H1 (cell line): ENCODE measurements around the gene HPRT1. TPM values are rescaled to one million over a fixed set of nuclear protein-coding genes. Genes with fewer than 3 reads are reported as not detected.

Experiments
- CTCF ChIA-PET: fragments of 300-600 bp; sonication (Branson Sonifier 250); formaldehyde crosslinking; loops from one replicate; lab custom pipeline; 2021; ENCODE audit not compliant: partially characterized antibody; lab: Charles Lee
- POLR2A ChIA-PET: fragments of 300-600 bp; sonication (Branson Sonifier 250); formaldehyde crosslinking; loops from one replicate; lab custom pipeline; 2021; ENCODE audit warnings: inconsistent platforms; ENCODE audit not compliant: partially characterized antibody; lab: Charles Lee
- DNase-seq, 2 experiments: peaks; one replicate each; pipeline versions ENCODE4 v3.0.0 to v3.0.0-alpha.2; 2010 to 2022; ENCODE audit warnings: low spot score in 2 of 2, low read depth in 1 of 2, mixed read lengths in 1 of 2
- FAIRE-seq: peaks from 2 replicates; lab custom pipeline; 2011; peaks lifted over from hg19 to GRCh38; lab: Jason Lieb, UNC
- H2AFZ ChIP-seq: 2 replicates; pipeline ENCODE4 v1.8.1; 2012; ENCODE audit warnings: low read length, inconsistent platforms
- H2AK5ac ChIP-seq: 2 replicates; pipeline ENCODE4 v1.6.1; 2013; ENCODE audit warnings: low read depth, low read length
- H2BK120ac ChIP-seq: replicated peaks from 2 replicates; pipeline ENCODE3; 2013; ENCODE audit warnings: low read depth, low read length, inconsistent platforms
- H2BK12ac ChIP-seq: 2 replicates; pipeline ENCODE4 v1.6.1; 2013; ENCODE audit warnings: low read depth, low read length
- H2BK15ac ChIP-seq: 2 replicates; pipeline ENCODE4 v1.6.1; 2013; ENCODE audit warnings: low read length
- H2BK20ac ChIP-seq: 2 replicates; pipeline ENCODE4 v1.6.1; 2013; ENCODE audit warnings: low read length
- H2BK5ac ChIP-seq: 2 replicates; pipeline ENCODE4 v1.6.1; 2013; ENCODE audit warnings: low read depth, low read length
- H3K14ac ChIP-seq: 2 replicates; pipeline ENCODE4 v1.6.1; 2013; ENCODE audit warnings: inconsistent platforms; ENCODE audit not compliant: insufficient read length
- H3K18ac ChIP-seq: 2 replicates; pipeline ENCODE4 v1.6.1; 2013; ENCODE audit warnings: low read length; ENCODE audit errors: extremely low read depth
- H3K23ac ChIP-seq: 2 replicates; pipeline ENCODE4 v1.6.1; 2013; ENCODE audit warnings: inconsistent platforms; ENCODE audit not compliant: insufficient read length
- H3K23me2 ChIP-seq: 2 replicates; pipeline ENCODE4 v1.6.1; 2013; ENCODE audit warnings: low read depth, low read length
- H3K27ac ChIP-seq: 2 replicates; pipeline ENCODE4 v1.6.1; 2011; ENCODE audit warnings: low read depth, low read length, inconsistent platforms
- H3K27me3 ChIP-seq, 4 experiments: replicated peaks in 1 of 4; 1 replicate in 1 of 4; 2 replicates in 3 of 4; pipeline versions ENCODE4 v1.6.1 to v1.8.1; 2011 to 2013; ENCODE audit warnings: low read length in 3 of 4, mild to moderate bottlenecking in 3 of 4, inconsistent platforms in 2 of 4, mixed read lengths in 2 of 4, moderate library complexity in 1 of 4; ENCODE audit not compliant: control insufficient read depth in 3 of 4, insufficient read depth in 3 of 4; ENCODE audit errors: extremely low read depth in 1 of 4
- H3K36me3 ChIP-seq, 4 experiments: 2 replicates each; pipeline versions ENCODE4 v1.6.1 to v1.8.1; 2011 to 2013; ENCODE audit warnings: mild to moderate bottlenecking in 4 of 4, low read length in 3 of 4, moderate library complexity in 2 of 4, control low read depth in 1 of 4, inconsistent platforms in 1 of 4; ENCODE audit not compliant: insufficient read depth in 4 of 4, control insufficient read depth in 2 of 4
- H3K4ac ChIP-seq: replicated peaks from 2 replicates; pipeline ENCODE3; 2013; ENCODE audit warnings: low read length, low read depth, mixed read lengths, inconsistent platforms; ENCODE audit not compliant: insufficient read length
- H3K4me1 ChIP-seq, 4 experiments: replicated peaks in 1 of 4; 1 replicate in 1 of 4; 2 replicates in 3 of 4; pipeline versions ENCODE4 v1.6.1 to v1.8.1; 2011 to 2013; ENCODE audit warnings: low read length in 3 of 4, inconsistent platforms in 2 of 4, mixed read lengths in 1 of 4; ENCODE audit not compliant: insufficient read depth in 4 of 4, control insufficient read depth in 3 of 4
- H3K4me2 ChIP-seq, 2 experiments: 2 replicates each; pipeline versions ENCODE4 v1.6.1 to v1.8.1; 2011 to 2013; ENCODE audit warnings: low read depth in 2 of 2, low read length in 2 of 2, control low read depth in 1 of 2, inconsistent platforms in 1 of 2, mild to moderate bottlenecking in 1 of 2; ENCODE audit not compliant: insufficient read depth in 1 of 2
- H3K4me3 ChIP-seq, 4 experiments: fragments of 200-600, 300-600 bp in 1 of 4; sonication (generic), shearing (Covaris generic), sonication (Bioruptor Twin) in 1 of 4; 2 replicates each; pipeline versions ENCODE4 v1.5.1 to v1.8.1; 2011 to 2016; ENCODE audit warnings: low read length in 4 of 4, low read depth in 3 of 4, control low read depth in 2 of 4, inconsistent platforms in 2 of 4, mild to moderate bottlenecking in 2 of 4, mixed read lengths in 1 of 4, moderate library complexity in 1 of 4; ENCODE audit not compliant: insufficient read depth in 2 of 4; ENCODE audit errors: extremely low read depth in 1 of 4
- H3K56ac ChIP-seq: replicated peaks from 2 replicates; pipeline ENCODE3; 2013; ENCODE audit warnings: low read depth, mild to moderate bottlenecking, mixed read lengths, low read length, inconsistent platforms; ENCODE audit not compliant: insufficient read length
- H3K79me1 ChIP-seq: 2 replicates; pipeline ENCODE4 v1.6.1; 2013; ENCODE audit warnings: low read depth, low read length, control low read depth
- H3K79me2 ChIP-seq, 2 experiments: 2 replicates each; pipeline versions ENCODE4 v1.6.1 to v1.8.1; 2012 to 2013; ENCODE audit warnings: low read length in 2 of 2, mild to moderate bottlenecking in 2 of 2, inconsistent platforms in 1 of 2; ENCODE audit not compliant: insufficient read depth in 2 of 2, control insufficient read depth in 1 of 2
- H3K9ac ChIP-seq, 4 experiments: replicated peaks in 1 of 4; 1 replicate in 1 of 4; 2 replicates in 3 of 4; pipeline versions ENCODE4 v1.6.1 to v1.8.1; 2011 to 2013; ENCODE audit warnings: low read depth in 3 of 4, low read length in 3 of 4, control low read depth in 2 of 4, mild to moderate bottlenecking in 2 of 4, moderate library complexity in 2 of 4, inconsistent platforms in 1 of 4; ENCODE audit errors: extremely low read depth in 1 of 4
- H3K9me3 ChIP-seq, 2 experiments: 2 replicates each; pipeline versions ENCODE4 v1.6.1 to v1.8.1; 2012 to 2013; ENCODE audit warnings: mild to moderate bottlenecking in 2 of 2, moderate library complexity in 2 of 2, control low read depth in 1 of 2, inconsistent platforms in 1 of 2, low read depth in 1 of 2, low read length in 1 of 2, mixed read lengths in 1 of 2; ENCODE audit not compliant: insufficient read depth in 2 of 2
- H4K20me1 ChIP-seq, 2 experiments: replicated peaks in 1 of 2; 2 replicates each; pipeline versions ENCODE3 to v1.8.1; 2011 to 2013; ENCODE audit warnings: inconsistent platforms in 2 of 2, low read length in 2 of 2, mild to moderate bottlenecking in 1 of 2; ENCODE audit not compliant: insufficient read depth in 2 of 2, control insufficient read depth in 1 of 2
- H4K5ac ChIP-seq: 2 replicates; pipeline ENCODE4 v1.6.1; 2013; ENCODE audit warnings: low read length, low read depth, mixed read lengths, inconsistent platforms; ENCODE audit not compliant: insufficient read length
- H4K8ac ChIP-seq: 2 replicates; pipeline ENCODE4 v1.8.0; 2013; ENCODE audit warnings: mild to moderate bottlenecking, moderate library complexity, low read length, inconsistent platforms; ENCODE audit not compliant: insufficient read depth; ENCODE audit errors: extremely low read depth
- H4K91ac ChIP-seq: replicated peaks from 2 replicates; pipeline ENCODE3; 2013; ENCODE audit warnings: low read length, mixed read lengths, inconsistent platforms; ENCODE audit not compliant: insufficient read length
- CREB1 ChIP-seq: IDR thresholded peaks from 2 replicates; pipeline ENCODE4 v1.6.1; 2012; ENCODE audit warnings: inconsistent platforms
- E2F6 ChIP-seq: IDR thresholded peaks from 2 replicates; pipeline ENCODE4 v1.6.1; 2012; ENCODE audit warnings: inconsistent platforms
- GABPA ChIP-seq: IDR thresholded peaks from 2 replicates; pipeline ENCODE4 v1.6.1; 2011; ENCODE audit warnings: mild to moderate bottlenecking, low read length, moderate library complexity, borderline replicate concordance; ENCODE audit not compliant: insufficient read depth
- HDAC2 ChIP-seq, 2 experiments: fragments of 300-600 bp in 1 of 2; sonication (generic) in 1 of 2; IDR thresholded peaks; 2 replicates each; pipeline ENCODE4 v1.6.1; 2011 to 2012; ENCODE audit warnings: low read depth in 2 of 2, low read length in 2 of 2, mild to moderate bottlenecking in 2 of 2, moderate library complexity in 2 of 2, borderline replicate concordance in 1 of 2, inconsistent platforms in 1 of 2
- JUND ChIP-seq: IDR thresholded peaks from 2 replicates; pipeline ENCODE4 v1.6.1; 2011; ENCODE audit warnings: mild to moderate bottlenecking, improper control_type of control experiment, low read length
- NRF1 ChIP-seq: IDR thresholded peaks from 2 replicates; pipeline ENCODE4 v1.6.1; 2011; ENCODE audit warnings: mild to moderate bottlenecking, low read depth, low read length, improper control_type of control experiment
- POLR2AphosphoS5 ChIP-seq: IDR thresholded peaks from 2 replicates; pipeline ENCODE4 v1.6.1; 2011; ENCODE audit warnings: low read depth, low read length
- RAD21 ChIP-seq, 2 experiments: IDR thresholded peaks in 1 of 2; conservative IDR thresholded peaks in 1 of 2; 2 replicates each; pipeline ENCODE4 v1.6.1; 2011; ENCODE audit warnings: low read depth in 2 of 2, low read length in 2 of 2, improper control_type of control experiment in 1 of 2, inconsistent platforms in 1 of 2, mild to moderate bottlenecking in 1 of 2, moderate library complexity in 1 of 2
- SRF ChIP-seq: IDR thresholded peaks from 2 replicates; pipeline ENCODE4 v1.6.1; 2011; ENCODE audit warnings: mild to moderate bottlenecking, low read depth, low read length, moderate library complexity
- SUZ12 ChIP-seq: fragments of 200-600 bp; sonication (generic); IDR thresholded peaks from 2 replicates; pipeline ENCODE4 v1.6.1; 2012; ENCODE audit warnings: mild to moderate bottlenecking, inconsistent platforms, low read length, moderate library complexity, mixed read lengths
- TAF7 ChIP-seq: optimal IDR thresholded peaks from 2 replicates; pipeline ENCODE3; 2011; ENCODE audit warnings: low read depth, mild to moderate bottlenecking, inconsistent platforms, low read length, moderate library complexity, borderline replicate concordance
- USF2 ChIP-seq: IDR thresholded peaks from 2 replicates; pipeline ENCODE4 v1.6.1; 2011; ENCODE audit warnings: low read length, improper control_type of control experiment
- YY1 ChIP-seq: IDR thresholded peaks from 2 replicates; pipeline ENCODE4 v1.6.1; 2011; ENCODE audit warnings: low read depth, mild to moderate bottlenecking, low read length
- WGBS, 2 experiments: shearing (Covaris generic) in 1 of 2; methylation state at CpG; one replicate each; pipeline versions ENCODE4 v1.1.6 to v1.1.7; 2013 to 2015; ENCODE audit warnings: low lambda C conversion rate in 2 of 2, mixed read lengths in 2 of 2, inconsistent platforms in 1 of 2, low coverage in 1 of 2, missing lambda C conversion rate in 1 of 2; ENCODE audit not compliant: insufficient replicate concordance in 2 of 2, insufficient coverage in 1 of 2, insufficient read length in 1 of 2; ENCODE audit errors: extremely low coverage in 1 of 2, missing lambda C conversion rate in 1 of 2; 5-methylcytosine and 5-hydroxymethylcytosine counted together
- polyA plus RNA-seq, 7 experiments: library from polyadenylated mRNA; depleted of rRNA in 3 of 7; stranded (reverse) in 5 of 7; unstranded in 2 of 7; fragments of >200 nt in 5 of 7; fragments of 200-250 nt in 2 of 7; gene quantifications; 1 replicate in 5 of 7; 2 replicates in 1 of 7; 4 replicates in 1 of 7; pipeline versions ENCODE4 v1.2.1 to v1.2.3, GENCODE V29; 2011 to 2013; ENCODE audit warnings: missing spikeins in 2 of 7, mixed read lengths in 2 of 7
- total RNA-seq: library from RNA; stranded (reverse); fragmentation: NEBNext Ultra II Directional; extraction: Animal tissue kit (Norgen Biotek cat#: 25700); gene quantifications from 2 replicates; pipeline ENCODE4 v1.2.1, GENCODE V29; 2021

Gene HPRT1
- total and polyA plus RNA-seq, 2 of the 8 experiments (the other 6 are each of a cell fraction or from before 2014, with no cell fraction given), result 16.9 to 49.5 TPM

- H2BK120ac ChIP-seq, result no peak overlapping the region
- FAIRE-seq, result no peak
- no peak overlapping the region for H4K8ac ChIP-seq
- H2BK12ac ChIP-seq, result no peak overlapping the region
- WGBS, 2 experiments, result 90% methylated on average over 3 of the region's 3 CpGs; no CpG with 5 or more reads in 1 of the 2 experiments
- ChIA-PET CTCF (no interaction called here), POLR2A (no interaction called here)
- no peak overlapping the region for H3K23ac ChIP-seq
- no peak overlapping the region for H3K18ac ChIP-seq
- no peaks in the 10 kb centered on the region for H3K9me3 ChIP-seq
- no peak overlapping the region for H3K4me2 ChIP-seq
- H2AFZ ChIP-seq, result no peak overlapping the region
- H2BK20ac ChIP-seq, result no peak overlapping the region
- no peaks in the 10 kb centered on the region for H3K79me2 ChIP-seq
- H3K27ac ChIP-seq, result no peak overlapping the region
- H3K14ac ChIP-seq, result no peak overlapping the region
- no peak overlapping the region for H3K4me3 ChIP-seq
- no peak overlapping the region for H4K5ac ChIP-seq
- no peaks in the 10 kb centered on the region for H3K4me1 ChIP-seq
- peaks cover 0 to 11% (median 3%) of the 10 kb centered on the region in 4 experiments; a peak in 2 of 8 replicates for H3K36me3 ChIP-seq
- H2AK5ac ChIP-seq, result no peak overlapping the region
- no peak overlapping the region for H3K56ac ChIP-seq
- no peak overlapping the region for H3K9ac ChIP-seq
- no peak overlapping the region for H2BK15ac ChIP-seq
- no peak for DNase-seq
- no peaks in the 10 kb centered on the region for H3K27me3 ChIP-seq
- H3K4ac ChIP-seq, result no peak overlapping the region
- no peak overlapping the region for H2BK5ac ChIP-seq
- H4K20me1 ChIP-seq, result peaks cover 0 to 2% of the 10 kb centered on the region in 2 experiments
- H3K23me2 ChIP-seq, result no peaks in the 10 kb centered on the region
- no peaks in the 10 kb centered on the region for H3K79me1 ChIP-seq
- no peak overlapping the region for H4K91ac ChIP-seq
- TF ChIP-seq GABPA (no peak), NRF1 (no peak), CREB1 (no peak), E2F6 (no peak), SUZ12 (no peak), POLR2AphosphoS5 (no peak), USF2 (no peak), SRF (no peak), TAF7 (no peak), RAD21 (IDR thresholded peaks at IDR 0.05 in 1 of 2, conservative IDR thresholded peaks at IDR 0.05 in 1 of 2; ENCODE audit: low read depth in 2 of 2, low read length in 2 of 2) (no peak), HDAC2 (IDR thresholded peaks at IDR 0.05; ENCODE audit: borderline replicate concordance in 1 of 2, low read depth in 2 of 2, low read length in 2 of 2) (no peak), YY1 (no peak), JUND (no peak)
These were observed 22.4 kb downstream of the HPRT1 start for GRCh38 chrX:134482371-134482770.
